SHP77 treated with DMSO at 0.1 percent for 48 hours (cell line): ENCODE measurements around the gene GPR18.

Source experiments
- DNase-seq: peaks from one replicate; lab custom pipeline; 2025; lab: John Stamatoyannopoulos, UW

The GPR18 gene

DNA sequence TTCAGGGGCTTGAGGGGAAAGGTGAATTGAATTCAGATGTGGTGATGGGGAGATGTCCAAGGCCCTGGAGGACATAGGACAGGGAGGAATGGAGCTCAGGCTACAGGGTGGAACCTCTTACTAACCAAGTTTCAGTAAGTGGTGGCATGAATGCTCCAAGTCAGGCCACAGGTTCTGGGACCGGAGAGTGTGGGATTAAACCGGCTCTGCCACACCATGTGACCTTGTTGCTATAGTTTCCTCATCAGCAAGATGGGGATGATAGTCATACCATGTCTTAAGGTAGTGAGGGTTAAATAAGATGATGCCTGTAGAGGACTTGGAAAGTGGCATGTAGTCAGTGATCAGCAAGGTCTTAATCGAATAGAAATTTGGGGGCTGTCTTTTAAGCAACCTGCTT is 32.7 kb upstream of the GPR18 start:
- no peak for DNase-seq

DNA sequence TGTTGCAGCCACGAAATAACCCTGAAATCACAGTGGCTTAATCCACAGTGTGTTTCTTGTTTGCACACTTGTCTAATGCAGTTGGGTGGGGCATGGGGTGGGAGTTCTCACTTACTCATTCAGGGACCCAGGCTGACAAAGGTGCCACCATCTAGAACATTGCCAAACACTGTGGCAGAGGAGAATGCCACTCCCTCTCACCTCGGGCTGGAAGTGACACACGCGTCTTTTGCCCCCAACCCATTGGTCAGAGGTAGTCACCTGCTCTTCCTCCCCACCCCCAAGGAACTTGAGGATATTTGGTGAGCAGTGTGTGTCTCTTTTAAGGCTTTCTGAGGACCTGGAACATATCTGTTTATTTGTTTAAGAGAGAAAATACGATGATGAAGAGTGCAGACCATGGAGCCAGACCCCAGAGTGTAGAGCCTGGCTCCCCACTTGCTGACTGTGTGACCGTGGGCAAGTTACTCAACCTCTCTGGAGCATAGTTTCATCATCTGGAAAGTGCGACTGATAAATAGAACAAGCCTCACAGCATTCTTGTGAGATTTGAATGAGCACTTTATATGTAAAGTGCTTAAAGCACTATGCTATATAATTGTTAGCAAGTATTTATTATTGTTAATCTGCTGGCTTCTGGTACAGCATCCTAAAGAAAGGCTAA is 31.6 kb upstream of the GPR18 start:
- DNase-seq: no peak

DNA sequence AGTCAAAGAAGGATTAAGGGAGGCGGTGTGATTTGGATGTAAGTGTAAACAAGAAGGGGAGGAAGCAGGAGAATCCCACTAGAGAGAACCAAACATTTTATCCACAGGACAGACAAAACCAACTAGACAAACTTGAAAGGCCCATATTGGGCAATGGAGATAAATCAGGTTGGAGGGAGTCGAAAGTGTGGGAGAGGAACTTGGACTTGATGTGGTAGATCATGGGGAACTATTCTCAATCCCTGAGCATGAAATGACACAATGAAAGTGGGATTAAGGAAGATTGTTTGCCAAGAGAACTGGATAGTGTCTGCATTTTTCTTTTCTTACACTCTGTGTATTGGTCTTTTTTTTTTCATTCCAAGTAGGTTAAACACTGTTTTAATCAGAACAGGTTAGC is 31.1 kb upstream of the GPR18 start:
- no peak for DNase-seq

DNA sequence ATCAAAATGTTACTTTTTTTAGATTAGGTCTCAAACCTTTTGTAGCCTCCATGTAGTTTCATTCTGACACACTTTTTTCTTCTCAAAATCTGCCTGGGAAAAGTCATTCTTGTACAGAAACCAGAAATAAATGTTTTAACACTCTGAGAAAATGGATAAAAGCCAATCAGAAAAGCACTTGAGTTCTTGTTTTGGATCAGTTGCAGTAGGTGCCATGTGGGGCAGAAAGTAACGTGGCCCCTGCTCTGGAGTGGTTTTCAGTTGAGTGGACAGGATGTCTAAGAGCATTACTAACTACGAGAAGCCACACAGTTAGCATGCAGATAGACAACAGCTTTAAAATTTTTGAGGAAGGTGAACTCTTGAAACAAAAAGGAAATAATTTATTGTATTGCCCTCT is 29.9 kb upstream of the GPR18 start:
- DNase-seq: no peak

DNA sequence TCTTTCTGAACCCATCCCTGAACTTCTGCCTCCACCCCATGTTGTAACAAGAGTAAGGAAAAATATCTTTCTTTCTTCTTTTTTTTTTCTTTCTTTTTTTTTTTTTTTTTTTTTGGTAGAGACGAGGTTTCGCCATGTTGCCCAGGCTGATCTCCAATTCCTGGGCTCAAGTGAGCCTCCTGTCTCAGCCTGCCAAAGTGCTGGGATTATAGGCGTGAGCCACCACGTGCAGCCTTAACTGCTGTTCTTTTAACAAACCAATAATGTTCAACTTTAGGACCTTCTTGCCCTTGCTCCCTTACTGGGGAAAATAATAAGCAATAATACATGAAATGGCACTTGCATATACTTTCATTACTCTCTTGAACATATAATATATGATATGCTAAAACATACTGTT is 29.4 kb upstream of the GPR18 start:
- DNase-seq: no peak

DNA sequence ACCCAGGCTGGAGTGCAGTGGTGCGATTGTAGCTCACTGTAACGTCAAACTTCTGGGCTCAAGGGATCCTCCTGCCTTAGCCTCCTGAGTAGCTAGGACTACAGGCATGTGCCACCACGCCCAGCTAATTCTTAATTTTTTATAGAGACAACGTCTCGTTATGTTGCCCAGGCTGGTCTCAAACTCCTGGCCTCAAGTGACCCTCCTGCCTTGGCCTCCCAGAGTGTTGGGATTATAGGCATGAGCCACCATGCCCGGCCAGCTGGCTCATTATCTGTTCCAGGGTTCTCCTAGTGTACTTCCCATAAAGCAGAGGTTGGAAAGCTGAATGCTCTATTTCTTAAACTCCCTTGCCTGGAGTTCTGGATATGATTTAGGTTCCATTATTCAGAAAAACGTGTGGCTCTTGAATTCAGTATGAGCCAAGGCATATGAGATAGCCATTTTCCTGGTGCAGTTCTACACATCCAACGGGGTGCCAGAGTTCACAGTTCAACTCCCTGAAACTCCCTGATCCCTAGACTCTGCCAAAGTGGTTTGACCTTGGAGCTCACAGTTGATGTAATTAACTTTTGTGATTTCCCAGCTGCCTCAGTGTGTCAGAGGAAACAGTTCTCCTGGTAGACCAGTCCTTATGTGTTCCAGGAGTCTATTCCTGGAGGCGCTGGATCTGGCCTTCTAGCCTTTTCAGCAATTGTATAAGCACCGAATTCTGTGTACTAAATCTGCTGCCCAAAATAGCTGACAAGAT is 27.4 kb upstream of the GPR18 start:
- no peak for DNase-seq

DNA sequence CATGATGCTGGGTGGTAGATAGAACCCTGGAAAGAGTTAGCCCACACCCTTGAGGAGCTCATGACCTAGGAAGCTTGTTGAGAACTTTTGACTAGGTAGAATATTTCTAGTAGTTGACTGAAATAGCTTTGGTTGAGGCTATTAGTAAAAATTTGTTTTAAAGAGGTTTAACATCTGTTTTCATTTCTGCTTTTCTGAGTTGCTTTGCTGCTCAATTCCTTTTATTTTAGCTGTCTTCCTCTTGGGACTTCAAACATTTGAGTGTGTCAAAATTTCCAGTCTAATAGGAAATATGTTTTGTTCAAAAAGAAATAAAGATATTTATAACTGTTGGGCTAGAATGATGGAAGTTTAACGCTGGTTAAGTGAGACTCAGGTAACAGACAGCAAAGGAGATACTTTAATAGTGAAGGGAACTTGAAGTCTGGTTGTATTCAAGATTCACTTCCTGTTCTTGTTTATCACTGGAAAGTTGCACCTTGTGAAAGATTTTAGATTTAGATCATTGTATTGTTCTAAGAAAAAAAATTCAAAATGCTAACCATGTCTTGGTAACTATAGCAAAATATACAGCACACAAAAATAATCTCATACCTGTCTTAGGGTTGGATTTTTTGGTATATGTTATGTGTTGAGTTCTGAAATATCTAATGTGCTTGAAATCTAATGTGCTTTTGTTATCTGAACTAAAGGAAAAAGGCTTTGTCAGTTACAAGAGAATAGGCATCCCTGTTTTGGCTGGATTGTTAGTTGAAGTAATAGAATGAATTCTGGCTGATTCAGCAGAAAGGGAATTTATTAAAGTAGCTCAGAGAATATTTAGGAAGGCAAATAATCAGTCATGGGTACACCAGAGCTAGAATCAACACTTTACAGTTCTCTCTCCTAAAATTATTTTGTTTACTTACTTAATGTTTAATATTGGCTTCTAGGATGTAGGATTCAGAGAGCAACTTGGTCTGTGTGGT is 24.4 kb upstream of the GPR18 start:
- DNase-seq: no peak

DNA sequence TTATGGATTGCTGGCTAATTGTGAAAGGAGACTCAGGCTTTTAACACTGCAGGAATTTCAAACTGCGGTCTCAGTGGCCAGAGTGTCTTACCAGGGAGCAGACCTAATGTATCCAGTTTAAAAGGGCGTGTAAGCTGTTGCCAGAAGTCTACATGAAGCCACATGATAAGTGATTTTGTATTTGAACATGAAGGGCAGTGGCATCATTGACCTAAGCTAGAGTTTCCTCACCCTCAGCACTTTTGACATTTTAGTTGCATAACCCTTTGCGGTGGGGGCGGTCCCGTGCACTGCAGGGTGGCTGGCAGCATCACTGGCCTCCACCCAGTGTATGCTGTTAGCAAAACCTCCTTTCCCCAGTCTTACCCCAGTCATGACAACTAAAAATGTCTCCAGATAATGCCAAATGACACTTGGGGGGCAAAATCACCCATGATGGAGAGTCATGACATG is 23.7 kb upstream of the GPR18 start:
- DNase-seq: no peak

DNA sequence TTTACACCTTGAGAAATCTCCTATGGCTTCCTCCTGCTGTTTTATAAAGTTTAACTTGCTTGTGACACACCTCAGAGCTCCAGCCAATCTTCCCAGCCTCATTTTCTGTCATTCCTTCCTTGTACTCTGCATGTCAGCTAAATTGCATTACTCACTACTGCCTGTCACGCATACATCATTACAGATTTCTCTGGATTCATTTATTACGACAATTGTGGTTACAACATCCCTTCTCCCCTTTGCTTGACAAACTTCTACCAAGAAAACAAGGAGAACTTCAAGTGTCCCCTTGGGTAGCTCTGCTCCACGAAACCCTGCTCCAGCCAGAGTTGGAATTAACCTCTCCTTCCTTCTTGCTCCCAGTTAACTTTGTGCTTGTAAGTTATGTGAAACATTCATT is 22.0 kb upstream of the GPR18 start:
- DNase-seq: no peak

DNA sequence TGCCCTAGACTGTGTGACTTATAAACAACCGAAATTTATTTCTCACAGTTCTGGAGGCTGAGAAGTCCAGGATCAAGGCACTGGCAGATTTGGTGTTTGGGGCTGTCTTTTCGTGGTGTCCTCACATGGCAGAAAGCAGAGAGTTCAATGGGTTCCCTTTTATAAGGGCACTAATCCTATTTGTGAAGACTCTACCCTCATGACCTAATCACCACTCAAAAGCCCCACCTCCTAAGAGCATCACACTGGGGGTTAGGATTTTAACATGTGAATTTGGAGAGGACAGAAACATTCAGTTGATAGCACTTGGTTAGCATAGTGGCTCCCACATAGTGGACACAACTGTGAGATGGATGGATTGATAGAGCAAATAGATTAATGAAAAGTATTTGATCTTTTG is 21.5 kb upstream of the GPR18 start:
- no peak for DNase-seq

DNA sequence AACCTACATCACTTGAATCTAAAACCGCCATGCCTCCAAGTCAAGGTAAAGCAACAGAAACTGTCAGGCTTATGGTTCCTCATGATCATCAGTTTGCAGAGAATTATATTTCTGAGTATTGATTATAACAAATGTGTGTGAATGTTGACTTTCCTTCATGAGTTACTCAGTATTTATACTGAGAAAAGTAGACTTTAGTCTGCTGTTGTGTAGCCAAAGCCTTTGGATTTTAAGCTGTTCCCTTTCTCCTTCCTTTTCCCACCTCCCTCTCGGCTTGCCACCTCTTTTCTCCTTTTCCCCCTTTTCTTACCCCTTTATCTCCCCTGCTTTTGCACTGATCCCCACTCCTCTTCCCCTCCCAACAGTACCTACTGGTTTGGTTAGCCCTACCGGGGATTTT is 20.7 kb upstream of the GPR18 start:
- no peak for DNase-seq

DNA sequence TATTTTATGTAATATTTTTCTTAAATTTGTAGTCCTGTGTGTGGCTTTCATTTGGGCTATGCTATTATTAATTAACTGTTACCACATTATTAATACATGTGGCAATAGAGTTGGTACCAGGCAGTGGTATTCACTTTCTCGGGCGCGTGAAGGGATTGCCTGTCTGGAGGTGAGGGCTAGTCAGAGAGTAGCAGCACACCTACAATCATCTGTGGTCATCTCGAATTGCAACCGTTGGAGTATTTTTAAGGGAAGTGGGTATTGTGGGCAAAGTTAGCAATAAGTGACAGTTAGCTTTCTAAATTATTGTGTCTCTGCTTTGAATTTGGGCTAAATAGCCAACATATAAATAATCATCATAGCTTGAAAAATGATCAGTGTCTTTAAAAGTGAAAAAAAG is 20.0 kb upstream of the GPR18 start:
- no peak for DNase-seq

DNA sequence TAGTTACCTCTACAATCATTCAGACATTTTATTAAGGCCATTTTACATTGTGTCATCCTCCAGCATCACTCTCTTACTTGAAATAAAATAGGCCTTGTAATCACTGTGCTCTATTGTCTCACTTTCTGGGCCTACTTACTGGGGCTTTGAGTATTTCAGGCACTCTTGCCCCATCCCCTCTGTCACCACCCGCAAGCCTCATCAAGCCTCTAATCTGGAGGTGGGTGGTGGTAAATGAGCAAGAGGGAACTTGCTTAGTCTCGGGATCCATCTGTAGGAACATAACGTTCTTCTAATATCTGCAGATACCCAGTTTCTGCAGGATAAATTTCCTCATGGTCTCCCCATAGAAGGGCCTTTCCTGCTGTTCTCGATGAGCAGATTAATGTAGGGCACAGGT is 19.4 kb upstream of the GPR18 start:
- DNase-seq: no peak

DNA sequence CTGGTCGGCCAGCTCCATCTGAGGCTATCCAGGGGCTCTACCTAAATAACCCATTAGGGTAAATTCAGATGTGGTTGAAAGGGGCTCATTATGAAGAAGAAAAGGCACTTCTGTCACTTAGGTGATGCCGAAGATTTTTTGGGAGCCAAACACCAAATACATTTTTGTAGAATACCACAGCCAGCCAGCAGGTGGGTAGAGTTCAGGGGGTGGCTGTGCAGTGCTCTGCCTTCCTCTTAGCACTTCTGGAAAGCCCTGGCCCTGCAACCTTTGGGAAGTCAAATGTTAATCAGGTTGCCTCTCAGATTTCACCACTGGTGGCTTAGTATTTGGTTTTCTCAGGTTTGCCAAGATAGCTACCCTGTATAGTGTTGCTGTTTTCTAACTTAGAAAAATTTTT is 18.5 kb upstream of the GPR18 start:
- no peak for DNase-seq

DNA sequence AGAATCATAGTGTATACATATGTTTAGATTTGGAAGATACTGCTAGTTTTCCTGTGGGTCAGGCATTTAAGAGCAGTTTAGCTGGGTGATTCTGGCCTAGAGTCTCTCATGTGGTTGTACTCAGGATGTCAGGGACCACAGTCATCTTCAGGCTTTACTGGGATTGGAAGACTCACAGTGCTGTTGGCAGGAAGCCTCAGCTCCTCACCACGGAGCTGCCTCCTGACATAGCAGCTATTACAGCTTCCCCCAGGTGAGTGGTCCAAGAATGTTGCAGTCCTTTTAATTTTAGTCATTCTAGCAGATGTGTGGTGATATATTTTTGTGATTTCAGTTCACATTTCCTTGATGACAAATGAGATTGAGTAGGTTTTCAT is 16.9 kb upstream of the GPR18 start:
- no peak for DNase-seq

DNA sequence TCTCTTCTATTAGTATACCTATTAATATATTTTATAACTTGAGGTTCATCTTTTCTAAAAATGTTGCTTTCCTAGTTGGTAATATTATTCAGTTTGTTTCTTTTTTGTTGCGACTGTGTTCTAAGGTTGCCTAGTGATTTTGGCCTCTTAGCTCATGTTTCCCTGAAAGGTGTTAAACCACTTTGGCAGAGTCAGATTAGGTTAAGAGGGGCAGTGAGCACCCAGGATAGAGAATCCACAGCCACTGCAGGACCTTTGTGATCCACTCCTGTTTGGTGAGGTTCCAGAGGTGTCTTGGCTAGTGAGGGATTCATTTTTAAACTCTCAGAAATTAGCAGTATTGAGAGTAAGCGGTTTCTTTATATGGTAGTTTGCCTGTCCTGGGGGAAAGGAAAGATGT is 14.9 kb upstream of the GPR18 start:
- DNase-seq: no peak

DNA sequence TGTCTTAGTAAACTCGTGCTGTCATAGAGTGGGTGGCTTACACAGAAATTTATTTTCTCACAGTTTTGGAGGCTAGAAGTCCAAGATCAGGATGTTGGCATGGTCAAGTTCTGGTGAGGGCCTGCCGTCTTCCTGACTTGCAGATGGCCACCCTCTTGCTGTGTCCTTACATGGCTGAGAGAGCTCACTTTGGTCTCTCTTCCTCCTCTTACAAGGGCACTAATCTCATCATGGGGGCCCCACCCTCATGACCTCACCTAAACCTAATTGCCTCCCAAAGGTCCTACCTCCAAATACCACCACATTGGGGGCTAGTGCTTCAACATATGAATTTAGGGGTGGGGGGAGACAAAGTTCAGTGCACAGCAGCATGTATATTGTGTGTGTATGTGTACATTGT is 14.3 kb upstream of the GPR18 start:
- DNase-seq: no peak

DNA sequence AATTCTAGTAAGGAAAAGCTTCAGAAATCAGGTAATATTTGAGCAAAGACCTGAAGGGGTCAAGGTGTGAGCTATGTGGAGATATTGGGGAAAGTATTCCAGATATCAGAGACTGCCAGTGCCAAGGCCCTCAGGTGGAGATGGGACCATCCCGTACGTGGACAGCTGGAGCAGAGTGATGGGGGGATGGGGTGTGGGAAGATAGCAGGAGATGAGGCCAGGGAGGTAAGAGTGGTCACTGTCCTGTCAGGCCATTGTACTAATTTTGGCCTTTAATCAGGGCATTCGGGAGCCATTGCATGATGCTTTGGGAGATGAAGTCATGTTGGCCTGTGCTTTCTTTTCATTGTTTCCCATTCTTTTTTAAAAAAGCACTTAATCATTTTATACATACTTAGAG is 13.1 kb upstream of the GPR18 start:
- DNase-seq: no peak

DNA sequence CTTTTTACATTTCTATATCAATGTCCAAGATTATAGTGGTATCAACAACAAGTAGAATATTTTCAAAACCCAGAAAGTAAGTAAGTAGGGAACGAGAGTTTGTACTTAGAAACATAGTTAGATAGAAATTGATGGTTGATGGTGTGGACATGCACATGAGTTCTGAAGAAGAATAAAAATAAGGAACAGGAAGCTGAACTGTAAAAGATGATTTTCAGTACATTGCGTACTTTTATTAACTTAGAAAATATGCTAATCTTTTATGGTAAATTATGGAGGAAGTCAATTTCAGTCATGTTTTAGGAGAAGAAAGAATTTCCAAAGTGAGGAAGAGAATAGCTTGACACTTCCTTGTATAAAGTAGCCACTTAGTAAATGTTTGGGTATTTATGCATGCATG is 12.3 kb upstream of the GPR18 start:
- DNase-seq: no peak

DNA sequence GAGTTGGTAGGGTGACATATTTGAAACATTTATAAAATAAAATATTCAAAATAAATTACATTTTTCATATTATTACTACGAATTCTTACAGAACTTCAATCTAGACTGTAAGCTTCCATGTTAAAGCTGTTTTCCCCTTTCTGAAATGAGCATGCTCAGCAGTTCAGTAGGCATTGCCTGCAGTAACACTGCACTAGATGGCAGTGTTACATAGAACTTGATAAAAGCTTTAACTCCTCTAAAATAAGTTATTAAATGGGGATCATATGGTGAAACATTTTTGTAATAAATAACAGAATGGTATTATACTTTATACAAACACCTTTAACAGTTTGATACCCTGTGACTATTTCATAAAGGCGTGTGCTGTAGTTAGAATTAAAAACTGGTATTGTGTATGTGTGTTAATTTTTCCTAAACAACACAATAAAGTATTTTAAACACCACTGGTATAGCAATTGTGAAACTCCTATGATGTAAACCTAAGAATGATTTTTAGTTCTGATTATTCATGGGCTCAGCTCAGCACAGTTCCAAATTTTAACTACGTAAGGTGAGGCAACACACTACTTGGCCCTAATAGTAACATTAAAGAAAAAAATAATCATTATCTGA is 11.6 kb upstream of the GPR18 start:
- DNase-seq: peak; percentile 10

DNA sequence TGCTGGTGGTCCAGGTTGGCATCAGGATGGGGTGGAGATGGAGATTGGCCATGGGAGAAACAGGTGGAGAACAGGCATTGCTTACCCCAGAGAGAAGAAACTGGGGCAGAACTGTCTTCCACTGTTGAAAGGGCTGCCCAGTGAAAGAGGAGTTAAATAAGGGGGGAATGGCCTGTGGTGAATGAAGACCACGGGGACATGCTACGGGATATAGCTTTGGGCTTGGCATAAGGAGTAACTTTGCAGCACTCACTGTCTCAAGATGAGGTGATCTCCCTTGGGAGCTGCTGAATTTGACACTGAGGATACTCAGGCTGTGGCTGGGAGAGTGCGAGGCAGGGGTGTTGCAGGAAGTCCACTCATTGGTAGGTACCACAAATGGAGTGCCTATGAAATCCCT is 10.6 kb upstream of the GPR18 start:
- DNase-seq: no peak

DNA sequence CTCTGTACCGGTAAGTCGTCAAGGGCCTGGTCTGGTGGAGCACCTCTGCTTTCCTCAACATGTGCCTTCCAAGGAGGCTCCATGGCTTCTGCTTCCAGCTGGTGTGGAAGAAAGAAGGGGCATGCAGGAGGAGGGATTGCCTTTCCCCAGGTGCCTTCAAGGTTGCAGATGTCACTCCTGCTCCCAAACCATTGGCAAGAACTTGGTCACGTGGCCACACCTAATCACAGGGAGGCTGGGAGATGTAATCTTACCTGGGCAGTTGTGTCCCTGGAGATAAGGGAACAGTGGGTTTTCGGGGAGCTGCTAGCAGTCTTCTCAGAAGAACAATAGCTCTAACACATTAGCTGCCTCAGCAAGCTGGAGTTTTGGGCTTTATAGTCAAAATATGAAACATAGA is 9.7 kb upstream of the GPR18 start:
- no peak for DNase-seq
